DND-41 (cell line): ENCODE results near the gene SPTLC2.
A peak's percentile ranks its signal among the peaks of the same experiment; 100 is the strongest.

Experiments
- ATAC-seq: fragments of 200-7000 bp; cut with Tn5 transposase; 3 replicates; pipeline ENCODE4 v1.9.1; 2021; ENCODE audit warnings: low read depth; ENCODE audit not compliant: insufficient read depth
- DNase-seq: peaks from one replicate; pipeline ENCODE4 v3.0.0-alpha.2; 2020
- H2AFZ ChIP-seq: 2 replicates; pipeline ENCODE4 v1.6.0; 2012; ENCODE audit warnings: low read depth, low read length
- H3K27ac ChIP-seq: 2 replicates; pipeline ENCODE4 v1.5.1; 2012; ENCODE audit warnings: low read length, inconsistent platforms
- H3K27me3 ChIP-seq: fragments of 200-600 bp; sonication (generic); 2 replicates; pipeline ENCODE4 v1.6.0; 2012; ENCODE audit warnings: low read length, mild to moderate bottlenecking, inconsistent platforms; ENCODE audit not compliant: insufficient read depth, poor library complexity
- H3K36me3 ChIP-seq: 2 replicates; pipeline ENCODE4 v1.5.1; 2012; ENCODE audit warnings: low read length, inconsistent platforms; ENCODE audit not compliant: insufficient read depth
- H3K4me1 ChIP-seq: 2 replicates; pipeline ENCODE4 v1.5.1; 2012; ENCODE audit warnings: mild to moderate bottlenecking, low read length; ENCODE audit not compliant: insufficient read depth
- H3K4me2 ChIP-seq: 2 replicates; pipeline ENCODE4 v1.6.0; 2012; ENCODE audit warnings: mild to moderate bottlenecking, moderate library complexity, low read length, inconsistent platforms; ENCODE audit not compliant: insufficient read depth
- H3K4me3 ChIP-seq, 2 experiments: fragments of 200-600 bp in 1 of 2; shearing (Covaris generic) in 1 of 2; 2 replicates each; pipeline ENCODE4 v1.5.1; 2012 to 2016; ENCODE audit warnings: inconsistent platforms in 2 of 2, low read length in 2 of 2, mild to moderate bottlenecking in 2 of 2, low read depth in 1 of 2, moderate library complexity in 1 of 2
- H3K79me2 ChIP-seq: 2 replicates; pipeline ENCODE4 v1.6.0; 2012; ENCODE audit warnings: low read length, inconsistent platforms; ENCODE audit not compliant: insufficient read depth
- H3K9ac ChIP-seq: 2 replicates; pipeline ENCODE4 v1.6.0; 2012; ENCODE audit warnings: low read depth, mild to moderate bottlenecking, inconsistent platforms, low read length, moderate library complexity
- H3K9me3 ChIP-seq: 2 replicates; pipeline ENCODE4 v1.5.1; 2012; ENCODE audit warnings: low read length, moderate library complexity, mild to moderate bottlenecking, inconsistent platforms; ENCODE audit not compliant: insufficient read depth, severe bottlenecking
- H4K20me1 ChIP-seq: 2 replicates; pipeline ENCODE4 v1.6.0; 2012; ENCODE audit warnings: low read length; ENCODE audit not compliant: insufficient read depth
- CTCF ChIP-seq: IDR thresholded peaks from 2 replicates; pipeline ENCODE4 v1.5.1; 2012; ENCODE audit warnings: borderline replicate concordance, low read length, moderate library complexity, mild to moderate bottlenecking; ENCODE audit not compliant: poor library complexity, severe bottlenecking; ENCODE audit errors: extremely low read depth
- EZH2 ChIP-seq: IDR thresholded peaks from 3 replicates; pipeline ENCODE4 v1.6.1; 2012; ENCODE audit warnings: borderline replicate concordance, low read depth, mild to moderate bottlenecking, moderate library complexity, low read length, inconsistent platforms; ENCODE audit not compliant: severe bottlenecking

SPTLC2 gene

GRCh38 chr14:77458249-77458950 is 158.0 kb downstream of the SPTLC2 start:
- Histone ChIP-seq H3K27ac (peak overlapping the region; percentile 99), H3K27me3 (no peaks in the 10 kb centered on the region), H3K79me2 (peaks cover 64% of the 10 kb centered on the region), H3K9ac (peak overlapping the region; percentile 94), H4K20me1 (peaks cover 40% of the 10 kb centered on the region), H3K4me2 (peak overlapping the region; percentile 87), H3K4me3 (peak overlapping the region; percentile 78 to 82), H2AFZ (peak overlapping the region; percentile 97), H3K4me1 (peaks cover 38% of the 10 kb centered on the region), H3K36me3 (peaks cover 47% of the 10 kb centered on the region), H3K9me3 (no peaks in the 10 kb centered on the region)
- DNase-seq (peak; percentile 46), ATAC-seq (peak; percentile 16; the same call in 2 of the 3 replicates)
- TF ChIP-seq CTCF = no peak
- no peak for TF ChIP-seq EZH2

- H3K4me2 ChIP-seq = peak within 1 kb of the TSS; percentile 87
- peak within 1 kb of the TSS; percentile 78 to 82 for H3K4me3 ChIP-seq
- DNase-seq (peak; percentile 96), ATAC-seq (peak; percentile 95)
- H3K9me3 ChIP-seq = no peaks in the 10 kb centered on the region
- peak within 1 kb of the TSS; percentile 97 for H2AFZ ChIP-seq
- peaks cover 47% of the 10 kb centered on the region for H3K36me3 ChIP-seq
- TF ChIP-seq EZH2 = no peak
- TF ChIP-seq CTCF = no peak
- peaks cover 64% of the 10 kb centered on the region for H3K79me2 ChIP-seq
- H4K20me1 ChIP-seq = peaks cover 36% of the 10 kb centered on the region
- no peaks in the 10 kb centered on the region for H3K27me3 ChIP-seq
- H3K9ac ChIP-seq = peak within 1 kb of the TSS; percentile 94
- H3K27ac ChIP-seq = peak within 1 kb of the TSS; percentile 99
- H3K4me1 ChIP-seq = peaks cover 38% of the 10 kb centered on the region
These were observed 158.8 kb downstream of the SPTLC2 start, which contains the start of the genes AHSA1 and VIPAS39 for GRCh38 chr14:77457522-77458248. Gene AHSA1, plus strand, starts transcription at chr14:77458093. Its CDS starts 97 bp downstream, at chr14:77458190. Gene VIPAS39, minus strand, starts transcription at chr14:77457601. Its CDS starts 3,499 bp downstream, at chr14:77454102.

- peak overlapping the region; percentile 78 to 82 for H3K4me3 ChIP-seq
- peak overlapping the region; percentile 76 for H3K27ac ChIP-seq
- H2AFZ ChIP-seq = peak overlapping the region; percentile 79
- H3K36me3 ChIP-seq = peaks cover 42% of the 10 kb centered on the region
- H3K27me3 ChIP-seq = no peaks in the 10 kb centered on the region
- ATAC-seq (peak; percentile 18; the same call in 2 of the 3 replicates), DNase-seq (no peak)
- TF ChIP-seq CTCF (no peak), EZH2 (no peak)
- no peaks in the 10 kb centered on the region for H3K9me3 ChIP-seq
- peak overlapping the region; percentile 94 for H3K9ac ChIP-seq
- H3K79me2 ChIP-seq = peaks cover 64% of the 10 kb centered on the region
- peaks cover 38% of the 10 kb centered on the region for H3K4me1 ChIP-seq
- peaks cover 31% of the 10 kb centered on the region for H4K20me1 ChIP-seq
- peak overlapping the region; percentile 87 for H3K4me2 ChIP-seq
These were observed 159.3 kb downstream of the SPTLC2 start for GRCh38 chr14:77457115-77457521.
